Pancreas (tissue), 10 donors: ENCODE results near the gene ZNF544. TPM values are rescaled to one million over a fixed set of nuclear protein-coding genes. Genes with fewer than 3 reads are reported as not detected.

Source experiments
- ATAC-seq, 4 donors: fragments of 200-7000 bp; cut with Tn5 transposase; one replicate each; pipeline versions ENCODE4 v1.8.0 to v1.9.1; 2020; ENCODE audit warnings: mild to moderate bottlenecking in 4 of 4, moderate library complexity in 4 of 4
- DNase-seq, 6 donors: peaks; one replicate each; pipeline ENCODE4 v3.0.0-alpha.2; 2020
- FAIRE-seq: peaks from 2 replicates; lab custom pipeline; 2012; peaks lifted over from hg19 to GRCh38; lab: Jason Lieb, UNC
- H3K27ac ChIP-seq, 4 donors: fragments of 200-600 bp; sonication (generic); 1 replicate in 3 of 4; 2 replicates in 1 of 4; pipeline versions ENCODE4 v1.5.0 to v1.8.0; 2020
- H3K27me3 ChIP-seq, 4 donors: fragments of 200-600 bp; one replicate each; pipeline ENCODE4 v1.8.0; 2021
- H3K36me3 ChIP-seq, 3 donors: fragments of 200-600 bp; sonication (generic) in 1 of 3; one replicate each; pipeline versions ENCODE4 v1.5.0 to v1.8.0; 2020 to 2021
- H3K4me1 ChIP-seq, 3 donors: fragments of 200-600 bp; one replicate each; pipeline ENCODE4 v1.8.0; 2021
- H3K4me3 ChIP-seq, 4 donors: fragments of 200-600 bp; sonication (generic) in 2 of 4; one replicate each; pipeline versions ENCODE4 v1.5.0 to v1.8.0; 2020 to 2021
- H3K9me3 ChIP-seq, 4 donors: fragments of 200-600 bp; one replicate each; pipeline ENCODE4 v1.8.0; 2021
- CTCF ChIP-seq, 4 donors: fragments of 200-600 bp; sonication (generic) in 3 of 4; IDR thresholded peaks; one replicate each; pipeline versions ENCODE4 v1.5.0 to v1.8.0; 2021; ENCODE audit warnings: antibody characterized with exemption in 4 of 4
- WGBS, 2 donors: extraction: QIAGEN DNeasy Blood & Tissue Kit; methylation state at CpG; one replicate each; pipeline ENCODE4 v1.1.7; 2013; 5-methylcytosine and 5-hydroxymethylcytosine counted together
- intact Hi-C, 3 donors: fragments of 100-400 bp; cut with DNase I; formaldehyde crosslinking; loops; one replicate each; pipeline versions ENCODE4 v1.11.1 to v1.14.2; 2022
- polyA plus RNA-seq, 2 donors: library from polyadenylated mRNA; stranded (reverse); fragments of 200-250 nt; gene quantifications; one replicate each; pipeline ENCODE4 v1.2.3, GENCODE V29; 2013
- total RNA-seq, 6 donors: library from RNA; stranded (reverse); fragmentation: NEBNext Ultra II Directional in 4 of 6; extraction: Animal tissue kit (Norgen Biotek cat#: 25700) in 4 of 6; gene quantifications; one replicate each; pipeline versions ENCODE4 v1.2.1 to v1.2.4, GENCODE V29; 2021 to 2023
- donor health status: healthy with polysubstance abuse.
- donor health status: DM: no; HTN: no; CAD: no; lungs with moderate emphysema.
- donor health status: DM: no; HTN: no; CAD: no.
- donor health status: control.
- donor health status: control.
- donor health status: Bipolar disorder and iron deficiency.
- donor health status: DM: yes; HTN: yes; CAD: no.
- donor health status: DM: no; HTN: no; CAD: no.
- donor health status: DM: no; HTN: no; CAD: no.
- donor health status: DM: yes; HTN: yes; CAD: no.

The ZNF544 gene
- total and polyA plus RNA-seq, 8 donors = 6.5 to 15.8 (median 9.7) TPM

- no peaks in the 10 kb centered on the region for H3K4me1 ChIP-seq
- 94% methylated on average over 7 of the region's 7 CpGs for WGBS, 2 donors
- ATAC-seq = no peak
- no peak for FAIRE-seq
- no peak overlapping the region for H3K27ac ChIP-seq
- H3K36me3 ChIP-seq = peaks cover 0 to 42% (median 8%) of the 10 kb centered on the region in 3 donors
- H3K9me3 ChIP-seq = no peaks in the 10 kb centered on the region
- intact Hi-C loops = no loop called here
- H3K4me3 ChIP-seq = no peak overlapping the region
- TF ChIP-seq CTCF (IDR thresholded peaks at IDR 0.05) = no peak
- no peaks in the 10 kb centered on the region for H3K27me3 ChIP-seq
- DNase-seq = no peak
Measured at GRCh38 chr19:58291943-58292342, 63.2 kb downstream of the ZNF544 start.

GRCh38 chr19:58294743-58295374, 66.1 kb downstream of the ZNF544 start:
- FAIRE-seq (no peak), ATAC-seq (no peak), DNase-seq (no peak)
- no peaks in the 10 kb centered on the region for H3K27me3 ChIP-seq
- intact Hi-C loops = no loop called here
- peaks cover 0 to 26% (median 8%) of the 10 kb centered on the region in 3 donors for H3K36me3 ChIP-seq
- no peaks in the 10 kb centered on the region for H3K4me1 ChIP-seq
- no peak overlapping the region for H3K27ac ChIP-seq
- H3K4me3 ChIP-seq = no peak overlapping the region
- no peaks in the 10 kb centered on the region for H3K9me3 ChIP-seq
- WGBS, 2 donors = 98 to 99% methylated on average over 22 of the region's 22 CpGs
- TF ChIP-seq CTCF (IDR thresholded peaks at IDR 0.05) = no peak

- H3K27me3 ChIP-seq = no peaks in the 10 kb centered on the region
- H3K4me1 ChIP-seq = no peaks in the 10 kb centered on the region
- no peaks in the 10 kb centered on the region for H3K9me3 ChIP-seq
- no peak for ATAC-seq
- peaks cover 0 to 18% (median 8%) of the 10 kb centered on the region in 3 donors for H3K36me3 ChIP-seq
- H3K27ac ChIP-seq = no peak overlapping the region
- no peak for FAIRE-seq
- DNase-seq = no peak
- no peak overlapping the region for H3K4me3 ChIP-seq
- 96 to 98% methylated on average over 7 of the region's 7 CpGs for WGBS, 2 donors
- intact Hi-C loops = no loop called here
- TF ChIP-seq CTCF (IDR thresholded peaks at IDR 0.05) = no peak
Measured at GRCh38 chr19:58296104-58296503, 67.4 kb downstream of the ZNF544 start.

- DNase-seq (no peak), ATAC-seq (no peak), FAIRE-seq (no peak)
- no peak for TF ChIP-seq CTCF (IDR thresholded peaks at IDR 0.05)
- 94 to 98% methylated on average over 6 to 7 of the region's 7 CpGs for WGBS, 2 donors
- no peaks in the 10 kb centered on the region for H3K4me1 ChIP-seq
- no peaks in the 10 kb centered on the region for H3K9me3 ChIP-seq
- H3K36me3 ChIP-seq = no peaks in the 10 kb centered on the region
- intact Hi-C loops = no loop called here
- no peak overlapping the region for H3K27ac ChIP-seq
- no peak overlapping the region for H3K4me3 ChIP-seq
- no peaks in the 10 kb centered on the region for H3K27me3 ChIP-seq
Measured at GRCh38 chr19:58300620-58301019, 71.9 kb downstream of the ZNF544 start.

- intact Hi-C loops = no loop called here
Measured at GRCh38 chr19:58304255-58304654, 75.5 kb downstream of the ZNF544 start.

More at GRCh38 chr19:58304255-58304654, 75.5 kb downstream of the ZNF544 start:
- no peak for FAIRE-seq
- peak overlapping the region in 2 of 4 donors; percentile 96 to 97 for H3K4me3 ChIP-seq
- H3K9me3 ChIP-seq = no peaks in the 10 kb centered on the region
- H3K27me3 ChIP-seq = no peaks in the 10 kb centered on the region
- DNase-seq = no peak
- ATAC-seq = no peak
- WGBS, 2 donors = 85 to 92% methylated on average over 7 of the region's 7 CpGs
- H3K4me1 ChIP-seq = peaks cover 0 to 11% (median 0%) of the 10 kb centered on the region in 3 donors
- no peak for TF ChIP-seq CTCF (IDR thresholded peaks at IDR 0.05)
- H3K36me3 ChIP-seq = no peaks in the 10 kb centered on the region
- H3K27ac ChIP-seq = peak overlapping the region in 2 of 4 donors; percentile 53 to 68
